Skeletal muscle cell (primary cell): ENCODE results near the gene TECTA.
"Not testable (repeated sequence)": the region's sequence is repeated elsewhere in the genome, so short reads cannot be mapped to it uniquely, and the experiment has no call there.

Source experiments
- DNase-seq: peaks from one replicate; pipeline ENCODE4 v3.0.0-alpha.2; 2010; ENCODE audit warnings: low read depth
- H3K4me3 ChIP-seq: 2 replicates; pipeline ENCODE4 v1.5.1; 2011; ENCODE audit warnings: low read depth, mild to moderate bottlenecking, control low read depth, low read length, moderate library complexity

Gene TECTA

GRCh38 chr11:121159741-121160140 lies 58.7 kb downstream of the TECTA start:
- no peak overlapping the region for H3K4me3 ChIP-seq
- DNase-seq, result no peak

GRCh38 chr11:121161349-121161917 lies 60.4 kb downstream of the TECTA start:
- DNase-seq, result no peak
- H3K4me3 ChIP-seq, result no peak overlapping the region

- no peak overlapping the region for H3K4me3 ChIP-seq
- no peak for DNase-seq
These were observed 62.7 kb downstream of the TECTA start for GRCh38 chr11:121163658-121164308.

- H3K4me3 ChIP-seq, DNase-seq: not testable (repeated sequence)
These were observed 76.6 kb downstream of the TECTA start for GRCh38 chr11:121177629-121178028.

- no peak overlapping the region for H3K4me3 ChIP-seq
- no peak for DNase-seq
These were observed 78.3 kb downstream of the TECTA start for GRCh38 chr11:121179306-121179705.

- no peak overlapping the region for H3K4me3 ChIP-seq
- DNase-seq, result no peak
These were observed 79.1 kb downstream of the TECTA start for GRCh38 chr11:121180183-121180582.

GRCh38 chr11:121188776-121189175 lies 87.7 kb downstream of the TECTA start:
- DNase-seq, result no peak
- H3K4me3 ChIP-seq, result no peak overlapping the region

- no peak overlapping the region for H3K4me3 ChIP-seq
- DNase-seq, result no peak
These were observed 90.8 kb downstream of the TECTA start for GRCh38 chr11:121191818-121192217.

- H3K4me3 ChIP-seq, result no peak overlapping the region
- peak; percentile 6 for DNase-seq
These were observed 93.9 kb downstream of the TECTA start for GRCh38 chr11:121194731-121195596.

- DNase-seq, result no peak
- no peak overlapping the region for H3K4me3 ChIP-seq
These were observed 97.4 kb downstream of the TECTA start for GRCh38 chr11:121198491-121198890.

GRCh38 chr11:121199516-121199915 lies 98.5 kb downstream of the TECTA start:
- DNase-seq, result no peak
- H3K4me3 ChIP-seq, result no peak overlapping the region

GRCh38 chr11:121206810-121207209 lies 105.8 kb downstream of the TECTA start:
- DNase-seq, result no peak

GRCh38 chr11:121207485-121208115 lies 106.6 kb downstream of the TECTA start:
- no peak for DNase-seq
- no peak overlapping the region for H3K4me3 ChIP-seq

More at GRCh38 chr11:121206810-121207209, 105.8 kb downstream of the TECTA start:
- H3K4me3 ChIP-seq, result no peak overlapping the region

GRCh38 chr11:121210445-121211080 lies 109.5 kb downstream of the TECTA start:
- DNase-seq, result no peak
- H3K4me3 ChIP-seq, result no peak overlapping the region

- no peak for DNase-seq
- no peak overlapping the region for H3K4me3 ChIP-seq
These were observed 110.6 kb downstream of the TECTA start for GRCh38 chr11:121211626-121212025.

GRCh38 chr11:121212536-121213361 lies 111.7 kb downstream of the TECTA start:
- DNase-seq, result no peak
- H3K4me3 ChIP-seq, result no peak overlapping the region

GRCh38 chr11:121213362-121213893 lies 112.4 kb downstream of the TECTA start:
- DNase-seq, result no peak
- H3K4me3 ChIP-seq, result no peak overlapping the region

- no peak overlapping the region for H3K4me3 ChIP-seq
- DNase-seq, result no peak
These were observed 113.8 kb downstream of the TECTA start for GRCh38 chr11:121214861-121215260.
